ENCODE data around the gene BTN3A1. TPM values are rescaled to one million over a fixed set of nuclear protein-coding genes. Genes with fewer than 3 reads are reported as not detected.
"Not testable (repeated sequence)": the region's sequence is repeated elsewhere in the genome, so short reads cannot be mapped to it uniquely, and the experiment has no call there.

Gene BTN3A1
- total RNA-seq (18.4 and 20.4 TPM in 2 replicates), polyA plus RNA-seq (10.9 and 12.9 TPM in 2 replicates)

DNA sequence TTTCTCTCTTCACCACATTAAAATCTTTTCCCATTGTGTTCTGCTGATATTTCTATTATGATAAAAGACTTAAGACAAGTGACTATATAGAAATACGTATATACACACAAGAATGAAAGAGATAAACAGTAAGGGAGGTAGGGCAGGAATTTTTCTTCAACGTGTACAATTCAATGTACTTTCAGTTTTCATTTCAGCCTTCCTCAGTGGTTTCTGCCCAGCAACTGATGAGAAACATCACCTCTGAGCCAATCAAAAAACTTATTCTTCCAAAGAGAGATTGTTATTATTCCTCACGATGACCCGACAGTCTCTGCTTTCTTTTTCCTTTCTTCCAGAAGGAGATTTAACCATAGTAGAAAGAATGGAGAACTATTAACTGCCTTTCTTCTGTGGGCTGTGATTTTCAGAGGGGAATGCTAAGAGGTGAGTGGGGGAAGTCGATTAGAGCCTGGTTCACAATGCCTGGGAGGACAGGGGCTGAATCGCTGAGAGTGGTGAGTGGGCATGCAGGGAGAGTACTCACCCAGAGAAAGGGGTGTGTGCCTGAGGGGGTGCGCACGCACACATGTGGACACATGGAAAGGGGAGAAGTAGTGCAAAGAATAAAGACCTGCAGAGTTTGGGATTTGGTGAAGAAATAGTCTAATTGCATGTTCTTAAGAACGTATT is at the start of gene BTN3A1:
Gene BTN3A1 (plus strand): TSS at position 289 of the 672 bp plus-strand sequence. CDS start 3,289 bp downstream, outside the sequence.
- Histone ChIP-seq H3K36me3 (replicated peaks; ENCODE audit: insufficient read depth, low read depth) (no peaks in the 10 kb centered on the region), H3K4me2 (peak within 1 kb of the TSS; percentile 78), H3K79me2 (peaks cover 11% of the 10 kb centered on the region), H3K4me3 (peak within 1 kb of the TSS; percentile 52), H3K9me3 (ENCODE audit: low read depth) (no peaks in the 10 kb centered on the region), H3K9me2 (replicated peaks; ENCODE audit: insufficient read depth) (no peaks in the 10 kb centered on the region), H3K4me1 (ENCODE audit: insufficient read depth) (peaks cover 9% of the 10 kb centered on the region), H2AFZ (peak within 1 kb of the TSS; percentile 76), H3K27me3 (no peaks in the 10 kb centered on the region), H4K20me1 (ENCODE audit: insufficient read depth, poor library complexity, severe bottlenecking) (no peaks in the 10 kb centered on the region), H3K27ac (peak within 1 kb of the TSS; percentile 91)
- TF ChIP-seq, protein P1, sequence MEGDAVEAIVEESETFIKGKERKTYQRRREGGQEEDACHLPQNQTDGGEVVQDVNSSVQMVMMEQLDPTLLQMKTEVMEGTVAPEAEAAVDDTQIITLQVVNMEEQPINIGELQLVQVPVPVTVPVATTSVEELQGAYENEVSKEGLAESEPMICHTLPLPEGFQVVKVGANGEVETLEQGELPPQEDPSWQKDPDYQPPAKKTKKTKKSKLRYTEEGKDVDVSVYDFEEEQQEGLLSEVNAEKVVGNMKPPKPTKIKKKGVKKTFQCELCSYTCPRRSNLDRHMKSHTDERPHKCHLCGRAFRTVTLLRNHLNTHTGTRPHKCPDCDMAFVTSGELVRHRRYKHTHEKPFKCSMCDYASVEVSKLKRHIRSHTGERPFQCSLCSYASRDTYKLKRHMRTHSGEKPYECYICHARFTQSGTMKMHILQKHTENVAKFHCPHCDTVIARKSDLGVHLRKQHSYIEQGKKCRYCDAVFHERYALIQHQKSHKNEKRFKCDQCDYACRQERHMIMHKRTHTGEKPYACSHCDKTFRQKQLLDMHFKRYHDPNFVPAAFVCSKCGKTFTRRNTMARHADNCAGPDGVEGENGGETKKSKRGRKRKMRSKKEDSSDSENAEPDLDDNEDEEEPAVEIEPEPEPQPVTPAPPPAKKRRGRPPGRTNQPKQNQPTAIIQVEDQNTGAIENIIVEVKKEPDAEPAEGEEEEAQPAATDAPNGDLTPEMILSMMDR (IDR thresholded peaks at IDR 0.05; ENCODE audit: poor library complexity) = no peak
- TF ChIP-seq EZH2 (IDR thresholded peaks at IDR 0.05; ENCODE audit: borderline replicate concordance) (no peak), EZH2phosphoT487 (IDR thresholded peaks at IDR 0.05; ENCODE audit: low read depth, severe bottlenecking, unreplicated experiment) (no peak)
- 6% methylated on average over 9 of the region's 9 CpGs for WGBS (ENCODE audit: low lambda C conversion rate, missing lambda C conversion rate)
- peak; percentile 78 for DNase-seq (ENCODE audit: low spot score)

DNA sequence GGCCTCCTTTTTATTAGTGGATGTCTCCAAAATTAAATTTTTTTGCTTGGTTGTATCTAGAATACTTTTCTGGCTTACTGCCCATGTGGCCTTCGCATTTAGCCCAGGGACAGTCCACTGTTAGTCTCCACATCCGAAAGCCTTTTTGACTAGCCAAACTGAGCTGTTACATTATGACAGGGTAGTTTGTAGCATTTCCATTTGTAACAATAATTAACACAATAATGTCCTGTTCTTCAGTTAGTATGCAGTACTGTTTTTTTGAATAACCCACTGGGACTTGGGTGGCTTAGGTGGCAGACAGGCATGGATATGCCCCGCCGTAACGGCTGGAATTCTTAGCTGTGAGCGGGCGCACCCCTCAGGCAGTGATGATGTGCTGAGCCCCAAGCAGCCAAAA is 49.8 kb upstream of the BTN3A1 start:
- 97% methylated on average over 7 of the region's 7 CpGs for WGBS (ENCODE audit: low lambda C conversion rate, missing lambda C conversion rate)
- no peak overlapping the region for H3K27ac ChIP-seq
- H3K9me3 ChIP-seq (ENCODE audit: low read depth) = no peaks in the 10 kb centered on the region

GRCh38 chr6:26354162-26354561 is 47.9 kb upstream of the BTN3A1 start:
- WGBS (ENCODE audit: low lambda C conversion rate, missing lambda C conversion rate) = 74% methylated on average over 3 of the region's 3 CpGs
- H3K4me1 ChIP-seq (ENCODE audit: insufficient read depth) = no peaks in the 10 kb centered on the region
- no peak for DNase-seq (ENCODE audit: low spot score)
- H3K9me3 ChIP-seq (ENCODE audit: low read depth) = no peaks in the 10 kb centered on the region
- no peaks in the 10 kb centered on the region for H3K27me3 ChIP-seq
- no peaks in the 10 kb centered on the region for H3K79me2 ChIP-seq
- no peak overlapping the region for H2AFZ ChIP-seq
- H3K4me2 ChIP-seq = no peak overlapping the region
- H3K36me3 ChIP-seq (replicated peaks; ENCODE audit: insufficient read depth, low read depth) = no peaks in the 10 kb centered on the region
- H4K20me1 ChIP-seq (ENCODE audit: insufficient read depth, poor library complexity, severe bottlenecking) = no peaks in the 10 kb centered on the region
- H3K27ac ChIP-seq = no peak overlapping the region
- H3K4me3 ChIP-seq = no peak overlapping the region
- no peak for TF ChIP-seq EZH2phosphoT487 (IDR thresholded peaks at IDR 0.05; ENCODE audit: low read depth, severe bottlenecking, unreplicated experiment)
- TF ChIP-seq, protein P1 (IDR thresholded peaks at IDR 0.05; ENCODE audit: poor library complexity) = no peak
- no peak for TF ChIP-seq EZH2 (IDR thresholded peaks at IDR 0.05; ENCODE audit: borderline replicate concordance)
- no peaks in the 10 kb centered on the region for H3K9me2 ChIP-seq (replicated peaks; ENCODE audit: insufficient read depth)

More for the DNA sequence above, 49.8 kb upstream of the BTN3A1 start:
- H4K20me1 ChIP-seq (ENCODE audit: insufficient read depth, poor library complexity, severe bottlenecking) = no peaks in the 10 kb centered on the region
- no peaks in the 10 kb centered on the region for H3K36me3 ChIP-seq (replicated peaks; ENCODE audit: insufficient read depth, low read depth)
- no peaks in the 10 kb centered on the region for H3K4me1 ChIP-seq (ENCODE audit: insufficient read depth)
- no peak for DNase-seq (ENCODE audit: low spot score)
- H3K4me2 ChIP-seq = no peak overlapping the region
- no peaks in the 10 kb centered on the region for H3K27me3 ChIP-seq
- H2AFZ ChIP-seq = no peak overlapping the region
- no peaks in the 10 kb centered on the region for H3K79me2 ChIP-seq
- no peaks in the 10 kb centered on the region for H3K9me2 ChIP-seq (replicated peaks; ENCODE audit: insufficient read depth)
- no peak overlapping the region for H3K4me3 ChIP-seq
- TF ChIP-seq EZH2phosphoT487 (IDR thresholded peaks at IDR 0.05; ENCODE audit: low read depth, severe bottlenecking, unreplicated experiment) = no peak

- H2AFZ ChIP-seq = no peak overlapping the region
- TF ChIP-seq, protein P1 (IDR thresholded peaks at IDR 0.05; ENCODE audit: poor library complexity) = no peak
- TF ChIP-seq EZH2phosphoT487 (IDR thresholded peaks at IDR 0.05; ENCODE audit: low read depth, severe bottlenecking, unreplicated experiment) = no peak
- no peak for TF ChIP-seq EZH2 (IDR thresholded peaks at IDR 0.05; ENCODE audit: borderline replicate concordance)
- no peaks in the 10 kb centered on the region for H3K79me2 ChIP-seq
- H4K20me1 ChIP-seq (ENCODE audit: insufficient read depth, poor library complexity, severe bottlenecking) = no peaks in the 10 kb centered on the region
- H3K36me3 ChIP-seq (replicated peaks; ENCODE audit: insufficient read depth, low read depth) = no peaks in the 10 kb centered on the region
- H3K9me2 ChIP-seq (replicated peaks; ENCODE audit: insufficient read depth) = no peaks in the 10 kb centered on the region
- no peaks in the 10 kb centered on the region for H3K9me3 ChIP-seq (ENCODE audit: low read depth)
- H3K4me1 ChIP-seq (ENCODE audit: insufficient read depth) = no peaks in the 10 kb centered on the region
- H3K4me2 ChIP-seq = no peak overlapping the region
- DNase-seq (ENCODE audit: low spot score) = no peak
- H3K27me3 ChIP-seq = no peaks in the 10 kb centered on the region
- H3K27ac ChIP-seq = no peak overlapping the region
- no peak overlapping the region for H3K4me3 ChIP-seq
Observed at GRCh38 chr6:26355366-26355765, 46.7 kb upstream of the BTN3A1 start.

DNA sequence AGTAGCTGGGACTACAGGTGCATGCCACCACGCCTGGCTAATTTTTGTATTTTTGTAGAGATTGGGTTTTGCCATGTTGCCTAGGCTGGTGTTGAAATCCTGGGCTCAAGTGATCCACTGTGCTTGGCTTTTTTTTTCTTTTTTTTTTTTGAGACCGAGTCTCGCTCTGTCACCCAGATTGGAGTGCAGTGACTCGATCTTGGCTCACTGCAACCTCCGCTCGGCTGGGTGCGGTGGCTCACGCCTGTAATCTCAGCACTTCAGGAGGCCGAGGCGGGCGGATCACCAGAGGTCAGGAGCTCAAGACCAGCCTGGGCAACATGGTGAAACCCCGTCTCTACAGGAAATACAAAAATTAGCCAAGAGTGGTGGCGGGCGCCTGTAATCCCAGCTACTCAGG is 44.5 kb upstream of the BTN3A1 start:
- H3K36me3 ChIP-seq (replicated peaks; ENCODE audit: insufficient read depth, low read depth); H3K27me3 ChIP-seq; H3K9me2 ChIP-seq (replicated peaks; ENCODE audit: insufficient read depth); H3K4me3 ChIP-seq; H3K27ac ChIP-seq; H2AFZ ChIP-seq; H3K4me2 ChIP-seq; H3K9me3 ChIP-seq (ENCODE audit: low read depth); H3K4me1 ChIP-seq (ENCODE audit: insufficient read depth); H4K20me1 ChIP-seq (ENCODE audit: insufficient read depth, poor library complexity, severe bottlenecking); H3K79me2 ChIP-seq; DNase-seq (ENCODE audit: low spot score): not testable (repeated sequence)
- WGBS (ENCODE audit: low lambda C conversion rate, missing lambda C conversion rate) = 98% methylated on average over 14 of the region's 14 CpGs
